Right lung (tissue), 5 donors: ENCODE data around the gene ABHD8. TPM values are rescaled to one million over a fixed set of nuclear protein-coding genes. Genes with fewer than 3 reads are reported as not detected.

ENCODE experiments used
- DNase-seq, 2 donors: peaks; one replicate each; pipeline ENCODE4 v3.0.0-alpha.2; 2013
- polyA plus RNA-seq, 5 donors: library from polyadenylated mRNA; unstranded; fragments of 120-200 nt; gene quantifications; one replicate each; pipeline versions ENCODE4 v1.2.1 to v1.2.3, GENCODE V29; 2013; ENCODE audit warnings: inconsistent platforms in 1 of 5, low replicate concordance in 1 of 5; ENCODE audit not compliant: insufficient read length in 5 of 5, insufficient read depth in 1 of 5

The ABHD8 gene
- polyA plus RNA-seq, 5 donors, result 5.9 to 15.2 (median 10.4) TPM

DNA sequence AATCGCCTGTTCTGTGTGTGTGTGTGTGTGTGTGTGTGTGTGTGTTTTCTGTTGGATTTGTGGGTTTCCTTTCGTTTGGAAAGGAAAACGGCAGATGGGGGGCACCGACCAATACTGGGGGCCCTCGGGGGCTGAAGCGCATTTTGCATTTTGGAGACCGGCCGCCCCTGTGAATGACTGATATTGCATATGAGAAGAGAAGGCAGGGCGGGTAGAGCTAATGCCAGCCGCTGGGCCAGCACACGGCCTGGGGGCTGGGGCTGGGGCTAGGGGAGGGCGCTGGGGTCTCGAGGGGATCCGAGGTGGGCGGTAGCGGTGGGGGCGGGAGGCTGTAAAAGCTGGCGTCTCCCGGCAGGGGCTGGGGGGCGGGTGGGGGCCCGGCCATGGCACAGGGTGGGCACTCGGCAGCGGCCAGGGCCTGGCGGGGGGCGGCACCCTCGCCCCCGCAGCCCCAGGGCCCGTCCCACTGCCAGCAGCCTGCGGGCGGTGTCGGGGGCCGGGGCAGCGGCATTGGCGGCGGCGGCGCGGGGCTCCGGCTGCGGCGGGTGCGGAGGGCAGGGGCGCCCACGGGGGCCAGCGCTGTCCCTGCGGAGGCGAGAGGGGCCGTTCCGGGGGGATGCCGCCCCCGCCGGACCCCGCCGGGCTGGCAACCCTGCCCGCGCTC is 20.2 kb upstream of the ABHD8 start:
- DNase-seq, result no peak

DNA sequence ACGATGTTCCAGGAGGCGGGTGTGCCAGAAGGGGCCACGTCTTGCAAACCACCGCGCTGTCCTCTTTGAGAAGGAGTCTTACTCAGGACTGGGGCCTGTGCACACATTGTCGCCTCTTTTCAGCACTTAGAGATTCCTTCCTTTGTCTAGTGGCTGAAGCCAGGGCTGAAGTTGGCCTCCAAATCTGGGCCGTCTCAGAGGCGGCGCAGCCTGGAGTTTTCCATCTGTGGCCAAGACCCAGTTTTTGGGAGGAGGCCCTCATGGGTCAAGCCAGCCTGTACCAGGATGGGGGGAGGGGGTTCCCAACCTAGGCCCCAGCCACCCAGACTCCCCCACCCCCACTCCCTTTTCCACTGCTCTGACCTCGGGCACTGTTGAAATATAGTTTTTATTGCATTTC is 19.6 kb upstream of the ABHD8 start:
- no peak for DNase-seq

DNA sequence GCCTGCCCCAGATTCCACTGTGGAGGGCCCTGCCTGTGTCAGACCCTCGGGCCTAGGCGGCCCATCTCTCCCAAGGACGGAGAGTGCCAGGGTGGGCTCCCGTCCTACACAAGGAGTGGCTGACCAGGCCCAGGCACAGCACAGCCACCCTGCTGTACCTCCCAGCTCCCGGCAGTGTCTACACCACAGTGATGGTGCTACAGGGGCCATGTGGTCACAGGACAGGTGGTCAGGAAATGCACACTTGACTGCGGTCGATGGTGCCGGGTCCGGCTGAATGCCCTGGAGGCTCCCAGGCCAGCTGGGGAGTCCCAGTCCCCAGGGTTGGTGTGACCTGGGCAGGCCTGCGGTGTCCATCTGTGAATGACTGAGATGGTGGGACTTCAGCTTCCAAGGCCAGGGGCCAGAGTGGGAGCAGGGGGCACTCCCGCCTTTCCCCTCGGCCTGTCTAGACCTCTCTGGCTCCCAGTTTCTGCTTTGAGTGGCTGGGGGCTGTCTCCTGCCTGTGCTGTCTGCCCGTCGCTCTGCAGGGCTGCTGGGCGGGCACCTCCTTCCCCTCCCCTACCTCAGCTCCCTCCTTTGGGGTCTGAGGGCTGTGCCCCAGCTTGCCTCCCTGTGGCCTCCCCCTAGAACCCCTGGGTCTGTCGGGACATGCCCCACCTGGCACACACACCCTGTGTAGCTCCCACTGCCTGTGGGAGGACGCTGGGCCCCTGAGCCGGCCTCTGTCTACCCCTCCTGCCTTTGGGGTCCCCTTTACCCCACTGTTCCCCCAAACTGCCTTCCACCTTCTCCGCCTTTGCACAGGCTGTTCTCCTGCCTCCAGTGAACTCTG is 18.6 kb upstream of the ABHD8 start:
- DNase-seq, result no peak

DNA sequence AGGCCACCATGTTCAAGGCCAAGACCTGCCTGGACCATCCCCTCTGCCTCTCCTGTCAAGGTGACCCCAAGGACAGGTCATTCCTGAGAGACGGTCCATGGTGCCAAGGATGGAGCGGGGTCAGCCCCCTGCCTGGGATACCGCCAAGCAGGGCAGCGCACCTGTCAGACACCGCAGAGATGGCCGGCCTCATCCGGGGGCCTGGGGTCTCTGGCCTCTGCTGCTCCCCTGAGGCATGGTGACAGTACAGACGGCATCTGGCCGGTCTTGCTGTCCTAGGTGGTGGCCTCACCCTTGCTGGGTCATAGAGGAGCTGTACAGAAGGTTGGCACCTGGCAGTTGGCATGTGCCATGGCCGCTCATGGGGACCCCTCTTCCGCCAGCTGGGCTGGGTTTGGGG is 17.2 kb upstream of the ABHD8 start:
- no peak for DNase-seq

DNA sequence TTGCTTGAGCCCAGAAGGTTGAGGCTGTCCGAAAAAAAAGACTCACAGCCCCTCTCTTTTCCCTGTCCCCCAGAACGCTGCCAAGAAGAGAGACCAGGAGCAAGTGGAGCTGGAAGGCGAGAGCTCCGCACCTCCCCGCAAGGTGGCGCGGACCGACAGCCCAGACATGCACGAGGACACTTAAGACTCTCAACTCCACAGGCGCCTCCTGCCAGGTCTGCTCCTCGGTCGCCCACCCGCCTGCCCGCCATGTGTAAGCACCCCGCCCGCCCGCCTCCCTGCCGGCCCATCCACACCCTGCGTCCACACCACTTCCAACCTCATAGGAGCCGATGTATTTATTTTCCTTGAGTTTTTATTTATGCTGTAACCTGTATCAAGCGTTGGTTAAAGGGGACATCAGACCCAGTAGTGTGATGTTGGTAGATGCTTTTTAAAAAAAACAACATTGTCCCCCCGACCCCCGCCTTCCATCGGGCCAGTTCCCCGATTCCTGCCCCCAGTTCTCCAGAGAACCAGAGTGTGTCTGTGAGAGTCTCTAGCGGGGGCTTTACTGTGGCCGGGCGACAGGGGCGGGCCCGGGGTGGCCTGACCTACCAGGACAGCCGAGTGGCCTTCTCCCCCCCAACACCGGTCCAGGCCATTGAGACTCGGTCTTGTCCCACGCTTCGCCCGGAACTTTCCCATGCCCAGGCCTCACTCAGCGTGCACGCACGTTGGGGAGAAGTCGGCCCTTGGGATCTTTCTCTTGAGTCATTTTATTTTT is 16.4 kb upstream of the ABHD8 start:
- DNase-seq, result no peak

DNA sequence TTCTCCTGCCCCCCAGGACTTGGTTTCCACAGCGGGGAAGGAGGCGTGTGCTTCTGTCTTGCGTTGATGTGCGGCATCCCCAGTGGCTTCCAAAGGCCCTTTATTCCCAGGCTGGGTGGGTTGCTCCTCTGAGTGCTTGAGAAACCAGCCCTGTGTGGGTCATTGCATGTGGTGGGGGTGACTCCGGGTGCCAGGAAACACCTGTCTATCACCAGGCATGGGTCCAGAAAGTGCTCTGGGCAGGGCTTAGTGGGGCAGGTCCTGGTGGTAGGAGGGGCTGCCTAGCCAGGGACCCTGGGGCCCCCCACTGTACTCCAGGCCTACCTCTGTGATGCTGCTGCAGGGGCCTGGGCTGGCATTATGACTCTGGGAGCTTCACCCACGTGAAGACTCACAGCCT is 15.7 kb upstream of the ABHD8 start:
- DNase-seq, result no peak

DNA sequence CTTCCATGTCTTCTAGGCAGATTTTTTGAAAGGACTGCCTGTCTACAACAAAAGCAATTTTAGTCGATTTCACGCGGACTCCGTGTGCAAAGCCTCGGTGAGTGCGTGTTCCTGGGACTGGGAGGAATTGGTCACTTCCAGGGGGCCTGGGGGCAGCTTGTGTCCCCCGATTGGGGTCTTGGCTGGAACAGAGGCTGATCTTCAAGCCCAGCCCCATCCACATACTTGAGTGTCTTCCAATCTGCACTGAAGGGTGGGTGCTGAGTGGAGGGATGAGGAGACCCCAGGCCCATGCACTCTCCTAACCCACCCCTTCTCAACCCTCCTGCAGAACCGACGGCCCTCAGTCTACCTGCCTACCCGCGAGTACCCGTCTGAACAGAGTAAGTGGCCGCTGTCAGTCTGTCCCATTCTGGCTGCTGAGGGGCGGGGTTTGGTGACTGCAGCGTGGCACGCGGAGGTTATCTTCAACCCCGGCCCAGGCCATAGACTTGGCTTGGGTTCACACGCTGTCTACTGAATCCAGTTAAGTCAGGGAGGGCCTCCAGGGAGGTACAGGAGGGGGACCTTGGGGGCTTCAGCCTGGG is 10.9 kb upstream of the ABHD8 start:
- DNase-seq, result no peak

DNA sequence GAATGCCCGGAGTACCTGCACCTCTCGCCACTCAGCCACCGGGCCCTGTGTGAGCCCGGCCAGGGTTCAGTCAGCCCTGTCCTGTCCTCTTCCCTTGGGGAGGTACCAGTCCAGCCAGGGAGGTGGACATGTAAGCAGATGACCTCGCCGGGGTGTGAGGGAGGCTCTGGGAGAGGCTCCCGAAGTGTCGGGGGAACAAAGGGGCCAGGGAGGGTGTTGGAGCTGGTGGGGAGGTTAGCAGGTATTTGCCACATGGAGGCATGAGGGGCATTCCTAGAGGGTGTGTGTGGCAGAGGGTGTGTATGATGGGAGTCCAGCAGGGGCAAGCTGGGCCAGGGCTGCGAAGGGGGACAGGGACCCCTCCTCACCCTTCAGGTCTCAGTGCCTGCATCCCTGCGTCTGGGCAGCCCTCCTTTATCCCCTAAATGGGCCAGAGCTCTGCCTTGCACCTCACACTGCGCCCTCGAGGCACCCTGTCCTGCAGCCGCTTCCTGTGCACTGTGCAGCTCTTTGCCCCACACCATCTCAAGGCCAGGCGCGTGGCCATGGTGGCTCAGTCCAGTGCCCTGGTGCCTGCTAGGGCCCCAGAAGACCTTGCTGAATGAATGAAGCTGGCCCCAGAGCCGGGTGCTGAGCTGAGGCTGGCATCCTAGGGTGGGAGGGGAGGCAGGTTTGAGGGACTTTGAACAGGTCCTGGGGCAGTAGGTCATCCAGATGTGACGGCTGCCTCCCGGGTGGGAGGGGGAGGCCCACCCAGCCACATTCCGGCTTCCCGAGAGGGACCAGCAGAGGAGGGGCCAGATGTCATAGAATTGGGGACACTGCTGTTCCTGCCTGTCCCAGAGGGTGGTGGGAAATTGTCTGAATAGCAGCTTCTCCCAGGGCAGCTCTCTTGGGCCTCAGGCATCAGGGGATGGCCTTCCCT is 9.2 kb upstream of the ABHD8 start:
- no peak for DNase-seq

DNA sequence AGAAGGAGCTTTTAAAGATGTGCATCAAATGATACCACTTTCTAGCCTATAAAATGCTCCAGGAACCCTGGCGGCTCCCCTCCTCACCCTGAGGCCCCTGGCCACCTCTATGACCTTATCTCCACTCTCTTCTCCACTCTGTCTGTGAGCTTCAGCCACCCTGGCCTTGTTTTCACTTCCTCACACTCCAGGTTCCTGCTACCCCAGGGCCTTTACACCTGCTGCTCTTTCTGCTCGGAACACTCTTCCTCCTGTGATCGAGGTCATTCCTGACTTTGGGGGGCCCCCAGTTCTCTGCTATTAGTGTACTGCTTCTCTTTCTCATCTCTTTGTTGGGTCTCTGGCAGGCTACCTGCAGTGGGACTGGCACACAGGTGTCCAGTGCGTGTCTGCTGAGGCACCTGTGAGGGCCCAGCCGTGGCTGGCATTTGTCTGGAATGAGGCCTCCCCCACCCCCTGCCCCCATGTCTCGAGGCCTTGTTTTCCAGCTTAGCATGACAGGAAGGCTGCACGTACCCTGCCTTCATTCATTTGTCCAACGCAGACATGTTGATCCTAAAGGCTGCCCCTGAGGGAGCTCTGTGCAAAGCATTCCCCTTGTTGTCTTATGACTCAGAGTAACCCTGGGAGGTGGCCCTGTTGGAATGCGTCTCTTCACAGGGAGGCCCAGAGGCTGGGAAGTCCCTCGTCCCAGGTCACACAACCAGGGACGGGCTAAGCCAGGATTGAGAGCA is 8.4 kb upstream of the ABHD8 start:
- DNase-seq, result no peak

DNA sequence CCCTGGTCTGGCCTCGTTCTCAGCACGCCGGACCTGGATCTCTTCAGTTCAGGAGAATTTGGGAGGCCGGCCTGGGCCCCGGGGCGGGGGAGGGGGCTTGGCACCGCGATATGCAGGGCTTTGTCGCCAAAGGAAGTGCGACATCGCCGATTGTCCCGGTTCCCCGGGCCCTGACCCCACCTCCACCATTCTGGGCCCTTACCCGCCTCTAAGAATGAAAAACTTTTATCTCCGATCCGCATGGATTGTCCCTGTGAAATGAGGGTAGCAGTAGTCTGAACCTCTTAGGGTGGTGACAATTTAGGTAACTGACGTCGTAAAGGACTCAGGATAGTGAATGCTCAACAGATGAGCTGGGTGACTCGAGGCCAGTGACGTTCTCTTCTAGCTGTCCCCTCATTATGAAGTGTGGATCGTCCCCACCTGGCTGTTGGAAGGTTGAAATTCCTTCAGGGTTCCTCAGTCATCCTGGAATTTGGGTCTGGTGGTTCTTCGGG is 6.8 kb upstream of the ABHD8 start:
- DNase-seq, result no peak

DNA sequence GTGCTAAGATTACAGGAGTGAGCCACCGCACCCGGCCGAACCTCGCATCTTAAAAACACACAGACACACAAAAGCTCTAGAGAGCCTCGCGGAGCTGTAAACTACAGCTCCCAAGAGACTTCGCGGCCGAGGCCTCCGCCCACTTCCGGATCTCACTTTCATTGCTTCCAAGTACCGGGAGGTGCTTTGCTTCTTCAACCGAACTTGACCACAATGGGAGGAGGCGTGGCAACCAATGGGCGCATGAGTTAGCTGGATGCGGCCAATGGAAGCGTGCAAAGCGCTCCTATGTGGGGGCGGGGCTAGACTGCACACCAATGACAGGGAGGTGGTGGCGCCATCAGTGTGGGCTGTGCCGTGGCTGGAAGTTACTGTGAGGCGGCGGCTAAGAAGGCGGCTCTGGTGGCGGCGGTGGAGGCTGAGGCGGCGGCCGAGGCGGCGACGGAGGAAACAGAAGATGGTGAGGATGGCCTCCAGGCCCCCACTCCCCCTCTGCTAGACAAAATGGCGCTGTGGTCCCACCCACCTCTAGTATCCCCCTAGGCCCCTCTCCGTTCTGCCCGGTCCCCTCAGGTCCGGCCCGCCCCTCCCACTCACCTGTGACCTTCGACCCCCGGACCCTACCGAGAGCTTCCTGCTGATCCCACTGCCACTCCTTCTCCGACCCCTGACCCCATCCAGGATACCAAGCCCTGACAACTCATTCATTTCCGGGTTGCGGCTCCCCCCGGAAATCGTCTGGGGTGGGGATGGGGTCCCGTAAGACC is 6.2 kb upstream of the ABHD8 start, which contains the start of gene DDA1:
TSS of gene DDA1 (plus strand) at position 366 of the 767 bp plus-strand sequence. CDS start at position 458, 92 bp downstream.
- peak; percentile 98 to 99 for DNase-seq

DNA sequence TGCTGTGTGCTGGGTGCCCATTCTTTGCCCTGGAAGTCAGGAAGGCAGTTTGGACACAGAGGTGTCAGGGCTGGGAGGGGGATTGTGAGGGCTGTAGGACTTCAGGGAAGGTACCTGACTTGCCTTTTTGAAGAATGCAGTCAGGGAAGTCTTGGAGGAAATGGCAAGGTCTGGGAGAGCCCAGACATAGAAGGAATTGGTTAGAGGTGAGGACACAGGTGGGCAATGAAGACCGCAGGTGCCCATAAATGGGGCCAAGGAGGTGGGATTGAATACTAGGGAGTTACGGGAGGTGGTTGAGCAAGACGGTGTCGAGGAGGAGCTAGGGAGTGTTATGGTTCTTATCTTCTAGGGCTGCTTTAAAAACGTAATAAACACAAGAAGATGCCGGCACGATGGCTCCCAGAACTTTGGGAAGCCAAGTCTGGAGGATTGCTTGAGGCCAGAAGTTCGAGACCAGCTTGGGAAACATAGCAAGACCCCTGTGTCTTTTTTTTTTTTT is 4.7 kb upstream of the ABHD8 start:
- DNase-seq, result no peak

DNA sequence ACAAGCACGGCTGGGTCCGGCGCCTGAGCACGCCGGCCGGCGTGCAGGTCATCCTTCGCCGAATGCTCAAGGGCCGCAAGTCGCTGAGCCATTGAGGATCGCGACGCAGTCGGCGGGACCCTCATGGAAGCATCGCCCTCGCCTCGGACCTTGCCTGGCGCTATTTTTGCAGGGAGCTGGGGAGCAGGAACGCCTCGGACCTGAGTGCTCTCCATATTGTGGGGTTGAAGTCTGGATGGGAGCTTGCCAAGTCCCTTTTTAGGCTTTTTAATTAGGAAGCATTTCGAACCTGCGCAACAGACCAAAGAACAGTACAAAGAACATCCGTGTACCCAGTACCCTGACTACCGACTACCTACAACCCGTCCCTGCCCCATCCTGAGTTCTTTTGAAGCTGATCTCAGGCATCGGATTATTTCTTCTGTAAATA is 3.1 kb upstream of the ABHD8 start:
- no peak for DNase-seq

DNA sequence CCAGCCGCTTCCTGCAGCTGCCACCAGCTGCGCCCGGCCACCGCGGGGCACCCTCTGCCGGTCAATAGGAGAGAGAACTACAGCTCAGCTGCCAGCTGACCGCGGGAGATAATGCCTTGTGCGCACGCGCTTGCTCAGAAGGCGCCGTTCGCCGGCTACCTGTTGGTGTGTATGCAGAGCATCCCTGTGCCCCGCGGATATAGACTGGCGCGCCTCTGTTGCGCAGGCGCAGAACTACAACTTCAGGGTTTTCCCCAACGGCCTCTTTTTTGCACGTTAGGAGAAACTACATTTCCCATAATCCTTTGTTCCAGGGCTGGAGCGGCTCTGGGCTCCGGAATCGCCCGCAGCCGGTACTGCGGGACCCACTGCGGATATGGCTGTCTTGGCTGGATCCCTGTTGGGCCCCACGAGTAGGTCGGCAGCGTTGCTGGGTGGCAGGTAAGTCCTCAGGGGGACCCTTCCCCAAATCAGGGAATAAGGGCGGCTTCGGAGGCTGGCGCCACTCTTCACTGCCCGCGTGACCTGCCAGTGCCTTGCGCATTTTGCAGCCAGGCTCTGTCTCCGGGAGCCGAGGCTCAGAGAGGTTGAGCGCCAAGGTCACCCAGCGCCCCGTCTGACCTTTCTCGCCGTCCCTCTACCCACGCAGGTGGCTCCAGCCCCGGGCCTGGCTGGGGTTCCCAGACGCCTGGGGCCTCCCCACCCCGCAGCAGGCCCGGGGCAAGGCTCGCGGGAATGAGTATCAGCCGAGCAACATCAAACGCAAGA is 2.5 kb upstream of the ABHD8 start, which contains the start of gene MRPL34:
TSS of gene MRPL34 (plus strand) at position 356 of the 768 bp plus-strand sequence. CDS start at position 377, 21 bp downstream.
- peak; percentile 96 for DNase-seq

DNA sequence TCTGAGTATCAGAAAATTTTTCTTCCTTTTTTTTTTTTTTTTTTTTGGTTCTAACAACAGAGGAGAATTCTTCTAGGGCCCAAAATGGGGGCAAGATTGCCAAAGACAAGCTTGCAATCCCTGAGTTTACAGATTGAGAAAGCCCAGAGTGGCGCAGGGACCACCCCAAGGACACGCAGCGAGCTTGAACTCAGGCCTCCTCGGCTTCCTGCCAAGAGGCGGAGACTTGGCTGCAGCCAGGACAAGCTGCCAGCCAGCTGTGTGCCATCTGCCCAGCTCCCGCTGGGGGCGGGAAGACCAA is 1.9 kb upstream of the ABHD8 start:
- no peak for DNase-seq

DNA sequence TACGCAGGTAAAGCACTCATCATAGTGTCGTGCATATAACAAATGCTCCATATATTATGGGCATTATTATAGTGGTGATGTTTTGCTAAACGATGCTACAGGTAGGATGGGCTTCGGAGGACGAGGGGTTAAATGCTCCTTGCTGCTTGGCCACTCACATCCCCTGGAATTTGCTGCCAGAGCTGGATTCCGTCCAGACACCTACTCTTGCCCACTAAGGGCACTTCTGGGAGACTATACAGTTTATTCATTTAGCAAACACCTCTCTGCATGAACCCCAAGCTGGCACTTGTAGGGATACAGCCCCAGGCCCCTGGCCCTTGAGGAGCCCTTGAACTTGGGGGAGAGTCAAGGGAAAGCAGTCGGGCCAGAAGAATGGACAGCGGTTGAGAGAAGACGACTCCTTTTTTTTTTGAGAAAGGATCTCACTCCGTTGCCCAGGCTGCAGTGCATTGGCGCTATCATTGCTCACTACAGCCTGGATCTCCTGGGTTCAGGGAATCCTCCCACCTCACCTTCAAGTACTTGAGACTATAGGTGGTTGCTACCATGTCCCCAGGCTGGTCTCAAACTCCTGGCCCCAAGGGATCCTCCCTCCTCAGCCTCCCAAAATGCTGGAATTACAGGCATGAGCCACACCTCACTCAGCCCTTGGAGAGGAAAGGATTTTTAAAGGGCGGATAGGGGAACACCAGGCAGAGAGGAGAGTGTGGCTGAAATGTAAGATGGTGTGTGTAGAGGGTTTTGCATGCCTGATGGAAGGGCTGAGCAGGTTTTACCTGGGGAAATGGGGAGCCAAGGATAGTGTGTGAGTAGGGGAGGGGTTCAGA is 1.4 kb upstream of the ABHD8 start:
- DNase-seq, result peak in 1 of 2 donors; percentile 58

DNA sequence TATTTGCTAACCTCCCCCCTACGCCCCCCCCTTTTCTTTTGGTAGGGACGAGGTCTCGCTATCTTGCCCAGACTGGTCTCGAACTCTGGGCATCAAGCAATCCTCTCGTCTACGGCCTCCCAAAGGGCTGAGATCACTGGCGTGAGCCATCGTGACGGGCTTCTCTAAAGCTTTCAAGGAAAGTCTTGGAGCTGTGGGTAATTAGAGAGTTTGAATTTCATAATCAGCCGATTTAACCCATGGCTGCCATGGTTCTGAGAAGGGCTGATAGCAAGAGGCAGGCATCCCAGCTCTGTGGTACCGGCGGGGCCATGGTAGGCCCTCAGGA is 679 bp upstream of the ABHD8 start:
- DNase-seq, result no peak
